Retinal pigment epithelial cell (primary cell): ENCODE results near the gene DNASE1L1.

Experiments
- DNase-seq: peaks from one replicate; pipeline ENCODE4 v3.0.0-alpha.2; 2010; ENCODE audit warnings: low read depth
- H3K4me3 ChIP-seq: 2 replicates; pipeline ENCODE4 v1.5.1; 2011; ENCODE audit warnings: mild to moderate bottlenecking, low read length, control low read depth, moderate library complexity
- TF ChIP-seq, protein P1 (sequence below): conservative IDR thresholded peaks from 2 replicates; pipeline ENCODE4 v1.5.1; 2011; ENCODE audit warnings: low read depth, low read length, control low read depth, inconsistent platforms

The DNASE1L1 gene

GRCh38 chrX:154378799-154379568 is 30.1 kb downstream of the DNASE1L1 start, which contains the start of gene EMD:
TSS of gene EMD (plus strand) at chrX:154379295. CDS start at chrX:154379485, 190 bp downstream.
- TF ChIP-seq, protein P1, sequence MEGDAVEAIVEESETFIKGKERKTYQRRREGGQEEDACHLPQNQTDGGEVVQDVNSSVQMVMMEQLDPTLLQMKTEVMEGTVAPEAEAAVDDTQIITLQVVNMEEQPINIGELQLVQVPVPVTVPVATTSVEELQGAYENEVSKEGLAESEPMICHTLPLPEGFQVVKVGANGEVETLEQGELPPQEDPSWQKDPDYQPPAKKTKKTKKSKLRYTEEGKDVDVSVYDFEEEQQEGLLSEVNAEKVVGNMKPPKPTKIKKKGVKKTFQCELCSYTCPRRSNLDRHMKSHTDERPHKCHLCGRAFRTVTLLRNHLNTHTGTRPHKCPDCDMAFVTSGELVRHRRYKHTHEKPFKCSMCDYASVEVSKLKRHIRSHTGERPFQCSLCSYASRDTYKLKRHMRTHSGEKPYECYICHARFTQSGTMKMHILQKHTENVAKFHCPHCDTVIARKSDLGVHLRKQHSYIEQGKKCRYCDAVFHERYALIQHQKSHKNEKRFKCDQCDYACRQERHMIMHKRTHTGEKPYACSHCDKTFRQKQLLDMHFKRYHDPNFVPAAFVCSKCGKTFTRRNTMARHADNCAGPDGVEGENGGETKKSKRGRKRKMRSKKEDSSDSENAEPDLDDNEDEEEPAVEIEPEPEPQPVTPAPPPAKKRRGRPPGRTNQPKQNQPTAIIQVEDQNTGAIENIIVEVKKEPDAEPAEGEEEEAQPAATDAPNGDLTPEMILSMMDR, result no peak
- peak within 1 kb of the TSS; percentile 65 for H3K4me3 ChIP-seq
- peak; percentile 86 for DNase-seq

DNA sequence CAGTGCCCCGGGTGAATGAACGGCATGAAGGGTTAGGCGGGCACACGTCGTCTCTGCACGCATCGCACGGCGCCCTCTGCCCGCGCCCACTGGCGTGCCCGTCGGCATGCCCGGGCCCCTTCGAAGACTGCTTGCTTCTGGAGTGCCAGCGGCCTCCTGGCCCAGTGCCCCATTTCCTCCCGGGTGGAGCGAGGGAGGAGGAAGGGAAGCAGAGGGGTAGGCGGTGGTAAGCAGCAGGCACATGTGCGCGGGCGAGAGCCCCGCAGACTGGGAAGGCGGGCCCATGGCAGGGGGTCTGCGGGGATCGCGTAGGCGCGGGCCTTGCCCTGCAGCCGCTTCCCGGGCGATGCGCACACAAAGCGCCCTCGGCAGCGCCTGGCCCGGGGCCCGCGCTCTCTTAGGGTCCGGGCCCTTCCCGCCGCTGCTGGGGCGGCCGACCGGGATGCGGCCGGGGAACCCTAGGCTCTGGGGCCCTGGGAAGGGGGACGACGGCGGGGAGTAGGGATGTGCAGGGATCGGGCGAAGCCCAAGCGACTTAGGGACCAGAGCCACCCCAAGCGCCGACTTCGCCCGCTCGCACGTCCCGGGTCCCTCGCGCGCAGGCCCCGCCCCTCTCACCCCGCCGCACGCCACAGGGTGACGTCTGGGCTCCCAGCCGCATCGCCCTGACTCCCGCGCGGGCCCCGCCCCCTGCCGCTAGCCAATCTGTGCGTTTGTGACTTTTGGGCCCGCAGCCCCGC is 30.8 kb downstream of the DNASE1L1 start:
- peak overlapping the region; percentile 24 for H3K4me3 ChIP-seq
- DNase-seq, result no peak
- TF ChIP-seq, protein P1, result no peak

DNA sequence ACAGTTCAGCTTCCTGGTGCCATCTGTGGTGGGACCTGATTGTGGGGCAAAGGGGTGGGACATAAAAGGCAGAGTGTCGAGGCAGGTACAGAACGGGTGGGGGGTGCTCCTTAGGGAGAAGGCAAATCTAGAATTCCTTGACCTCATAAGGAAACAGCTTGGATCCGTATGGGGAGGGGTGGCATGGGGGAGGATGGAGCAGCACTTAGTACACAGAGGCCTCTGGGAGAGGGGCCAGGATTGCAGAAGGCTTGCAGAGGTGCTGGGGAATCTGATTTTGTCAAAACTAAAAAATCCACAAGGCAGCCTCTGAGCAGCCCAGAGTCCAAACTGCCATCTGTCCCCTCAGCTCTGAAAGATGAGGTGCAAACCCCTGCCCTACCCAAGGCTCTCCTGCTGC is 32.3 kb downstream of the DNASE1L1 start:
- TF ChIP-seq, protein P1, result no peak
- no peak overlapping the region for H3K4me3 ChIP-seq
- no peak for DNase-seq

GRCh38 chrX:154375156-154375504 is 33.9 kb downstream of the DNASE1L1 start:
- H3K4me3 ChIP-seq, result peak overlapping the region; percentile 29

GRCh38 chrX:154374313-154375155 is 34.5 kb downstream of the DNASE1L1 start, which contains the start of gene FLNA:
TSS of gene FLNA (minus strand) at chrX:154374634. CDS start at chrX:154371245, 3,389 bp downstream.
- TF ChIP-seq, protein P1, result peak; percentile 1
- peak within 1 kb of the TSS; percentile 44 for H3K4me3 ChIP-seq
- no peak for DNase-seq

More at GRCh38 chrX:154375156-154375504, 33.9 kb downstream of the DNASE1L1 start:
- TF ChIP-seq, protein P1, result no peak
- DNase-seq, result no peak

DNA sequence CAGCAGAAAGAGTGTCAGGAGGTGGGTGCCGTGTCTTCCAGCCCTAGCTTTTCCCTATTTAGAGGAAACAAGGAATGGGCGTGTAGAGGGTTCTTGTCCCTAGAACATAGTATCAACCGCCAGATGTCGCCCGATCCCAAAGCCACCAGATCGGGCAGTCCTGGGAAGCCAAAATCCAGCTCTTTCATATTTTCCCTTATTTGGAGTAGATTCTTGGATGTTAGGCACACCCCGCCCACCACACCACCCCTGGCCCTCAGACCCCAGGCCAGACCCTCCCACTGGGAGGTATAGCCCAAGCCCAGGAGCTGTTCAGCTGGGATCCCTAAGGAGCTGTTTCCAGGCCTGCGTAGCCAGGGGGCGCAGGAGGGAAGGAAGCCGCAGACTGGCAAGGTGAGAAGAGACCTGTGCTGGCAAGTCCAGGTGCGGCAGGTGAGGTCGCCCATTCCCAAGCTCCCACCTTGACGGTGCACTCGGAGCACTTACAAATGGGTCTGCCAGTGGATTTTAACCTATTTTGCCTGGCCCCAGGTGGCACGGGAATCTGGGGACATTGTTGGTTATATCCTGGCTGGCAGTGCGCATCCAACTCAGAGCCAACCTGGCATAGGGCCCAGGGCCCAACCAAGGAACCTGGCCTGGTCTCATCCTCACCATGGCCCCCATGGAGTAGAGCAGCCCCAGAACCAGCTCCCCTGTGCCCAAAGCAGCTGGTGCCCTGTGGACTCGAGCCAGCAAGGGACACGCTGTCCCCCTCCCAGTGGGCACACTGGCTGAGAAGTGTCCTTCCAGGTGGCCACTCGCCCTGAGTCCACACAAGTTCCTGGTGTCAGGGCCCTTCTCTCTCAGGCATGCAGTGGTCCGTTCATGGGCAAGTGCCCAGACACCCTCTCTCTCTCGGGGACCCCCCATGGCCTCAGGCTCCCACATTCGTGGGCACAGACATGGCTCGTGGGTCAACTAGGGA is 35.4 kb downstream of the DNASE1L1 start:
- no peak for DNase-seq
- TF ChIP-seq, protein P1, result peak; percentile 63
- H3K4me3 ChIP-seq, result peak overlapping the region; percentile 44
